ENCODE measurements around the gene METTL23.

DNA sequence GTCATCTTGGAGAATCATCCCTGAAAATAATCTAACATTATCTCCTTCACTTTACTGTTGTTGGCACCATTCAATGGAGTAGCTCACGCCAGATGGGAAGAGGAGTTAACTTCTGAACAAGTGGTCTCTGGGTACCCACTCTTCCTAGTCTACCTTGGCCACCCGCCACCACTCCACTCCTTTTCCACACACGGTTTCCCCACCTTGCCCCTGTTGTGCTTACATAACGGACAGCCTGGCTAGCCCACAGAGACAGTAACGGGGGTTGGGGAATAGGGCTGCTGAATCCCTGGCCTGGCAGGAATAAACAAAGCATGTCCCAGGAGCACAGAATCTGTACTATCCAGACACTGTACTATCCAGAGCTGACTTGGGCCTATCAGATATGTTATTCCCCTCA is 12.3 kb upstream of the METTL23 start:
- no peak for TF ChIP-seq POLR2AphosphoS5 (IDR thresholded peaks at IDR 0.05)
- no peak for TF ChIP-seq POLR2A (IDR thresholded peaks at IDR 0.05)
- TF ChIP-seq, protein P1, sequence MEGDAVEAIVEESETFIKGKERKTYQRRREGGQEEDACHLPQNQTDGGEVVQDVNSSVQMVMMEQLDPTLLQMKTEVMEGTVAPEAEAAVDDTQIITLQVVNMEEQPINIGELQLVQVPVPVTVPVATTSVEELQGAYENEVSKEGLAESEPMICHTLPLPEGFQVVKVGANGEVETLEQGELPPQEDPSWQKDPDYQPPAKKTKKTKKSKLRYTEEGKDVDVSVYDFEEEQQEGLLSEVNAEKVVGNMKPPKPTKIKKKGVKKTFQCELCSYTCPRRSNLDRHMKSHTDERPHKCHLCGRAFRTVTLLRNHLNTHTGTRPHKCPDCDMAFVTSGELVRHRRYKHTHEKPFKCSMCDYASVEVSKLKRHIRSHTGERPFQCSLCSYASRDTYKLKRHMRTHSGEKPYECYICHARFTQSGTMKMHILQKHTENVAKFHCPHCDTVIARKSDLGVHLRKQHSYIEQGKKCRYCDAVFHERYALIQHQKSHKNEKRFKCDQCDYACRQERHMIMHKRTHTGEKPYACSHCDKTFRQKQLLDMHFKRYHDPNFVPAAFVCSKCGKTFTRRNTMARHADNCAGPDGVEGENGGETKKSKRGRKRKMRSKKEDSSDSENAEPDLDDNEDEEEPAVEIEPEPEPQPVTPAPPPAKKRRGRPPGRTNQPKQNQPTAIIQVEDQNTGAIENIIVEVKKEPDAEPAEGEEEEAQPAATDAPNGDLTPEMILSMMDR (IDR thresholded peaks at IDR 0.05): no peak
